OCI-LY3 (cell line): Measurements from ENCODE around the gene MRPS27.

Experiments
- CTCF ChIP-seq: fragments of 200-600, 300-600 bp; sonication (generic); IDR thresholded peaks from 2 replicates; pipeline ENCODE4 v1.5.1; 2014; ENCODE audit warnings: antibody characterized with exemption, low read length, low read depth
- EZH2phosphoT487 ChIP-seq: fragments of 200-600 bp; shearing (Covaris generic); IDR thresholded peaks from 2 replicates; pipeline ENCODE4 v1.6.1; 2018; ENCODE audit warnings: antibody characterized with exemption, mixed run types, low read depth

- TF ChIP-seq CTCF (no peak), EZH2phosphoT487 (no peak)
Observed at GRCh38 chr5:72363166-72363802, 43.2 kb upstream of the MRPS27 start.
